ENCODE data around the gene MON1A. TPM values are rescaled to one million over a fixed set of nuclear protein-coding genes. Genes with fewer than 3 reads are reported as not detected.

The MON1A gene
- 10 to 100 TPM in 1 of 2 experiments, 1 to 10 TPM in 1; 10.0 to 12.1 TPM for total RNA-seq

GRCh38 chr3:49929291-49930167, at the start of gene MON1A:
Gene MON1A (minus strand): TSS chr3:49929811. CDS start chr3:49913346, 16,465 bp downstream.

GRCh38 chr3:49939858-49940666, 10.5 kb upstream of the MON1A start, which contains the start of gene RBM6:
Gene RBM6 (plus strand): TSS chr3:49940150. CDS start chr3:49962642, 22,492 bp downstream.

GRCh38 chr3:49903451-49904424, 25.9 kb downstream of the MON1A start, which contains the start of gene MST1R:
Gene MST1R (minus strand): TSS chr3:49903873. CDS start chr3:49903609, 264 bp downstream.

GRCh38 chr3:49869525-49870126, 60.0 kb downstream of the MON1A start, which contains the start of gene CAMKV:
Gene CAMKV (minus strand): TSS chr3:49869906. CDS start chr3:49862388, 7,518 bp downstream.

Other genes starting within 250 kb of the MON1A start
- gene MST1, start 240.3 kb downstream of the MON1A start, total RNA-seq: 1 to 10 TPM; 9.8 to 10.0 TPM
- 10 to 100 TPM; 44.7 to 52.3 TPM for gene RNF123, start 240.3 kb downstream of the MON1A start, total RNA-seq
- gene AMIGO3, start 210.1 kb downstream of the MON1A start, total RNA-seq: under 1 TPM in 1 of 2 experiments, not detected in 1; 0.19 TPM
- 10 to 100 TPM; 48.1 to 51.7 TPM for gene GMPPB, start 205.9 kb downstream of the MON1A start, total RNA-seq
- gene IP6K1, start 143.3 kb downstream of the MON1A start, total RNA-seq: 10 to 100 TPM; 31.9 to 39.8 TPM
- gene CDHR4, start 129.9 kb downstream of the MON1A start, total RNA-seq: not detected
- under 1 TPM; 0.45 to 0.46 TPM for gene INKA1, start 126.5 kb downstream of the MON1A start, total RNA-seq
- 100 to 1,000 TPM; 198 to 207 TPM for gene UBA7, start 115.9 kb downstream of the MON1A start, total RNA-seq
- 10 to 100 TPM; 17.4 to 18.5 TPM for gene TRAIP, start 73.2 kb downstream of the MON1A start, total RNA-seq
- gene CAMKV, start 59.9 kb downstream of the MON1A start, total RNA-seq: not detected
- gene MST1R, start 25.9 kb downstream of the MON1A start, total RNA-seq: 1 to 10 TPM; 3.0 to 3.4 TPM
- 100 to 1,000 TPM; 108 to 111 TPM for gene RBM6, start 10.3 kb upstream of the MON1A start, total RNA-seq
- 100 to 1,000 TPM; 204 to 206 TPM for gene RBM5, start 159.1 kb upstream of the MON1A start, total RNA-seq
- not detected for gene SEMA3F, start 225.5 kb upstream of the MON1A start, total RNA-seq